ENCODE data around the gene PRKAB2. TPM values are rescaled to one million over a fixed set of nuclear protein-coding genes. Genes with fewer than 3 reads are reported as not detected.

Gene PRKAB2
- total RNA-seq, 4 donors from 2014 or later = 11.4 to 20.4 (median 15.8) TPM

GRCh38 chr1:147169840-147170674 is 2.2 kb downstream of the PRKAB2 start:
- TF ChIP-seq CTCF (IDR thresholded peaks at IDR 0.05; ENCODE audit: low read depth) = no peak

DNA sequence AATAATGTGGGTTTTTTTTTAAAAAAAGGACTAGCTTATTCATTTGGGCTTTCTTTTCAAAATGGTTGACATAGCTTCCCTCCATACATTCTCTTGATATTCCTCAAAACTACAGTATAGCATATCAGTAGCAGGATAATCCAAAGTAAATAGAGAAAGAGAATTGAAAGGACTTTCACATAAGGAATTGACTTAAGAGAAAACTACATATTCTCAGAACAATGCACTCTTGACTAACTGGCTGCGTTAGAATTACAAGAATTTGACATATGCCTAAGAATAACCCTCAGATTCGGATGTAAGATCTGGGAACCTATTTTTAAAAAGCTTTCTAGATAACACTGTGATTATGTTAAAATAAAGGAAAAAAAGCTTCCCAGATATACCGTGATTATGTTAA is 3.1 kb downstream of the PRKAB2 start:
- no peak for TF ChIP-seq CTCF (IDR thresholded peaks at IDR 0.05; ENCODE audit: low read depth)

DNA sequence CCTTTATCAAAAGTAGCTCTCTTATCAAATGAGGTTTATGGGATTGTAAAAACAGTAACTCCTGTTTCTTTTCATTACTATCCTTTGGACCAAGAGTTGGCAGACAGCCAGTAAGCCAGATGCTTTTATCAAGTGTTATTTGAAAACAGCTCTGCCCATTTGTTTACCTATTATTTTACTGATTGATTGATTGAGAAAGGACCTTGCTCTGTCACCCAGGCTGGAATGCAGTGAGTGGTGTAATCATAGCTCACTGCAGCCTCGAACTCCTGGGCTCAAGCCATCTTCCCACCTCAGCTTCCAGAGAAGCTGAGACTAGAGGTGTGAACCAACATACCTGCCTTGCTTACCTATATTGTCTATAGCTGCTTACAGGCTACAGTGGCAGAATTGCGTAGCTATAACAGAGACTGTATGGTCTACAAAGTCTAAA is 3.6 kb downstream of the PRKAB2 start:
- no peak for TF ChIP-seq CTCF (IDR thresholded peaks at IDR 0.05; ENCODE audit: low read depth)

- TF ChIP-seq CTCF (IDR thresholded peaks at IDR 0.05; ENCODE audit: low read depth) = no peak
Measured at GRCh38 chr1:147167365-147167764, 4.9 kb downstream of the PRKAB2 start.

GRCh38 chr1:147163019-147163418 is 9.3 kb downstream of the PRKAB2 start:
- TF ChIP-seq CTCF (IDR thresholded peaks at IDR 0.05; ENCODE audit: low read depth) = no peak

GRCh38 chr1:147162093-147162492 is 10.2 kb downstream of the PRKAB2 start:
- no peak for TF ChIP-seq CTCF (IDR thresholded peaks at IDR 0.05; ENCODE audit: low read depth)

DNA sequence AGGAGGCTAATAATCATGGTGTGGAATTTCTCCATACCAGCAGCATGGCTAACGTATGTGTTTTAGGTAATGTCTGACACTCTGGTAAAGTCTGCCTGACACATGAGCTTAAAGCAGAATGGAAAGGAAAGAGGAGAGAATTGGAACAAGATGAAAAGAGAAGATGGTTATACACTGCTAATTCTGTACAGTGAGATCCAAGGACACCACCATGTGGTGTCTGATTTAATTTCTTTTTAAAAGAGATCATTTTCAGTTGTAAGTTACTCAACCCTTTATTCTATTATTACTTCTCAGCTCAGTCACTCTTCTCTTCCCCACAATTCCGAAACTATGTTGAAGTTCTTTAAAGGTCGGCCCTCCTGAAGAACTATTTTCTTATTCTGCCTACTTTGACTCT is 15.6 kb downstream of the PRKAB2 start:
- no peak for TF ChIP-seq CTCF (IDR thresholded peaks at IDR 0.05; ENCODE audit: low read depth)
